ENCODE measurements around the gene TMEM132D.

GRCh38 chr12:129670256-129670920, 233.4 kb downstream of the TMEM132D start:
- TF ChIP-seq, protein P1, sequence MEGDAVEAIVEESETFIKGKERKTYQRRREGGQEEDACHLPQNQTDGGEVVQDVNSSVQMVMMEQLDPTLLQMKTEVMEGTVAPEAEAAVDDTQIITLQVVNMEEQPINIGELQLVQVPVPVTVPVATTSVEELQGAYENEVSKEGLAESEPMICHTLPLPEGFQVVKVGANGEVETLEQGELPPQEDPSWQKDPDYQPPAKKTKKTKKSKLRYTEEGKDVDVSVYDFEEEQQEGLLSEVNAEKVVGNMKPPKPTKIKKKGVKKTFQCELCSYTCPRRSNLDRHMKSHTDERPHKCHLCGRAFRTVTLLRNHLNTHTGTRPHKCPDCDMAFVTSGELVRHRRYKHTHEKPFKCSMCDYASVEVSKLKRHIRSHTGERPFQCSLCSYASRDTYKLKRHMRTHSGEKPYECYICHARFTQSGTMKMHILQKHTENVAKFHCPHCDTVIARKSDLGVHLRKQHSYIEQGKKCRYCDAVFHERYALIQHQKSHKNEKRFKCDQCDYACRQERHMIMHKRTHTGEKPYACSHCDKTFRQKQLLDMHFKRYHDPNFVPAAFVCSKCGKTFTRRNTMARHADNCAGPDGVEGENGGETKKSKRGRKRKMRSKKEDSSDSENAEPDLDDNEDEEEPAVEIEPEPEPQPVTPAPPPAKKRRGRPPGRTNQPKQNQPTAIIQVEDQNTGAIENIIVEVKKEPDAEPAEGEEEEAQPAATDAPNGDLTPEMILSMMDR (IDR thresholded peaks at IDR 0.05): no peak
- TF ChIP-seq POLR2AphosphoS5 (IDR thresholded peaks at IDR 0.05) (no peak), POLR2A (IDR thresholded peaks at IDR 0.05) (no peak), EP300 (IDR thresholded peaks at IDR 0.05) (no peak)

Data from gastroesophageal sphincter (tissue), 3 donors.